IMR-90 (cell line): ENCODE data around the gene GALNT5. TPM values are rescaled to one million over a fixed set of nuclear protein-coding genes. Genes with fewer than 3 reads are reported as not detected.
A peak's percentile ranks its signal among the peaks of the same experiment; 100 is the strongest.

ENCODE experiments used
- ATAC-seq: fragments of 200-7000 bp; cut with Tn5 transposase; 2 replicates; pipeline ENCODE4 v1.9.1; 2020; ENCODE audit warnings: low read depth, mild to moderate bottlenecking, moderate library complexity
- BruUV-seq: library from RNA; stranded (reverse); fragments of 400-500 nt; replicated peaks from 2 replicates; lab custom pipeline; 2021; lab: Mats Ljungman, UMichigan
- CTCF ChIA-PET: fragments of 300-600 bp; formaldehyde crosslinking; extraction: SDS; loops from one replicate; lab custom pipeline; 2021; ENCODE audit warnings: antibody characterized with exemption; lab: Yijun Ruan, JAX
- POLR2A ChIA-PET: fragments of 300-600 bp; sonication (Branson Sonifier 250); formaldehyde crosslinking; loops from one replicate; lab custom pipeline; 2022; ENCODE audit warnings: antibody characterized with exemption; ENCODE audit not compliant: unreplicated experiment; lab: Charles Lee
- DNase-seq: peaks from one replicate; pipeline ENCODE4 v3.0.0; 2013
- H2AFZ ChIP-seq: replicated peaks from 2 replicates; pipeline ENCODE3; 2013; ENCODE audit warnings: low read length, mild to moderate bottlenecking; ENCODE audit not compliant: poor library complexity
- H2AK5ac ChIP-seq: 2 replicates; pipeline ENCODE4 v1.6.1; 2013; ENCODE audit warnings: low read depth, low read length, inconsistent platforms
- H2AK9ac ChIP-seq: replicated peaks from 2 replicates; pipeline ENCODE3; 2013; ENCODE audit warnings: mild to moderate bottlenecking, low read depth, low read length, moderate library complexity; ENCODE audit not compliant: poor library complexity
- H2BK120ac ChIP-seq: 2 replicates; pipeline ENCODE4 v1.6.1; 2013; ENCODE audit warnings: low read depth, low read length, inconsistent platforms
- H2BK15ac ChIP-seq: 3 replicates; pipeline ENCODE4 v1.6.1; 2013; ENCODE audit warnings: low read depth, low read length, inconsistent platforms
- H2BK20ac ChIP-seq: 2 replicates; pipeline ENCODE4 v1.6.1; 2013; ENCODE audit warnings: low read depth, mild to moderate bottlenecking, inconsistent platforms, low read length, moderate library complexity
- H2BK5ac ChIP-seq: 2 replicates; pipeline ENCODE4 v1.6.1; 2013; ENCODE audit warnings: mild to moderate bottlenecking, low read depth, low read length, inconsistent platforms; ENCODE audit not compliant: poor library complexity, severe bottlenecking
- H3K14ac ChIP-seq: replicated peaks from 2 replicates; pipeline ENCODE4 v1.6.1; 2013; ENCODE audit warnings: low read depth, low read length, inconsistent platforms
- H3K18ac ChIP-seq: 2 replicates; pipeline ENCODE4 v1.6.1; 2013; ENCODE audit warnings: low read depth, low read length, control low read depth
- H3K23ac ChIP-seq: 2 replicates; pipeline ENCODE4 v1.6.1; 2013; ENCODE audit warnings: low read depth, low read length, inconsistent platforms
- H3K27ac ChIP-seq: 2 replicates; pipeline ENCODE4 v1.5.1; 2013; ENCODE audit warnings: mild to moderate bottlenecking, control low read depth, low read length; ENCODE audit not compliant: insufficient read depth
- H3K27me3 ChIP-seq: 2 replicates; pipeline ENCODE4 v1.6.1; 2013; ENCODE audit warnings: low read length; ENCODE audit not compliant: control insufficient read depth, insufficient read depth
- H3K36me3 ChIP-seq: 2 replicates; pipeline ENCODE4 v1.6.1; 2013; ENCODE audit warnings: low read length, mixed read lengths; ENCODE audit not compliant: control insufficient read depth, insufficient read depth
- H3K4ac ChIP-seq: 2 replicates; pipeline ENCODE4 v1.6.1; 2013; ENCODE audit warnings: low read depth, low read length, inconsistent platforms
- H3K4me1 ChIP-seq: 2 replicates; pipeline ENCODE4 v1.6.1; 2013; ENCODE audit warnings: low read length, mixed read lengths; ENCODE audit not compliant: control insufficient read depth, insufficient read depth
- H3K4me2 ChIP-seq: 2 replicates; pipeline ENCODE4 v1.6.1; 2013; ENCODE audit warnings: low read depth, mild to moderate bottlenecking, control low read depth, low read length, moderate library complexity
- H3K4me3 ChIP-seq: 2 replicates; pipeline ENCODE4 v1.5.1; 2013; ENCODE audit warnings: low read depth, mild to moderate bottlenecking, control low read depth, low read length, moderate library complexity; ENCODE audit not compliant: insufficient read depth
- H3K56ac ChIP-seq: 2 replicates; pipeline ENCODE4 v1.6.1; 2013; ENCODE audit warnings: low read length, inconsistent platforms; ENCODE audit not compliant: insufficient read depth; ENCODE audit errors: extremely low read depth
- H3K79me1 ChIP-seq, 2 experiments: 2 replicates each; pipeline ENCODE4 v1.6.1; 2013; ENCODE audit warnings: low read length in 2 of 2, inconsistent platforms in 1 of 2, low read depth in 1 of 2
- H3K9ac ChIP-seq: 2 replicates; pipeline ENCODE4 v1.6.1; 2013; ENCODE audit warnings: low read depth, low read length, control low read depth
- H3K9me1 ChIP-seq: 2 replicates; pipeline ENCODE4 v1.6.1; 2013; ENCODE audit warnings: low read length, inconsistent platforms; ENCODE audit not compliant: insufficient read depth
- H3K9me3 ChIP-seq: 2 replicates; pipeline ENCODE4 v1.6.1; 2013; ENCODE audit warnings: low read length; ENCODE audit not compliant: control insufficient read depth, insufficient read depth
- H4K20me1 ChIP-seq: 2 replicates; pipeline ENCODE4 v1.6.1; 2013; ENCODE audit warnings: low read length, inconsistent platforms; ENCODE audit not compliant: insufficient read depth
- H4K5ac ChIP-seq: 2 replicates; pipeline ENCODE4 v1.6.1; 2013; ENCODE audit warnings: mild to moderate bottlenecking, low read depth, low read length, control low read depth
- H4K8ac ChIP-seq, 2 experiments: 2 replicates each; pipeline ENCODE4 v1.6.1; 2013; ENCODE audit warnings: low read depth in 2 of 2, low read length in 2 of 2, control low read depth in 1 of 2, inconsistent platforms in 1 of 2
- H4K91ac ChIP-seq: 2 replicates; pipeline ENCODE4 v1.6.1; 2013; ENCODE audit warnings: low read depth, low read length, inconsistent platforms; ENCODE audit not compliant: insufficient read depth
- CEBPB ChIP-seq: IDR thresholded peaks from 2 replicates; pipeline ENCODE4 v1.6.1; 2012; ENCODE audit warnings: low read depth, low read length, improper control_type of control experiment
- FOS ChIP-seq: fragments of 150-350 bp; IDR thresholded peaks from 2 replicates; pipeline ENCODE4 v1.6.1; 2016; ENCODE audit warnings: low read depth, low read length
- NFE2L2 ChIP-seq: fragments of 150-350 bp; IDR thresholded peaks from 2 replicates; pipeline ENCODE4 v1.6.1; 2016; ENCODE audit warnings: low read depth, mild to moderate bottlenecking, low read length
- RFX5 ChIP-seq: IDR thresholded peaks from 2 replicates; pipeline ENCODE4 v1.8.0; 2012; ENCODE audit warnings: low read depth, mild to moderate bottlenecking, low read length, moderate library complexity
- WGBS, 2 experiments: methylation state at CpG; one replicate each; pipeline versions ENCODE4 v1.1.5 to v1.1.7; 2013; ENCODE audit warnings: missing lambda C conversion rate in 2 of 2; ENCODE audit not compliant: insufficient read length in 1 of 2; ENCODE audit errors: extremely low coverage in 2 of 2; 5-methylcytosine and 5-hydroxymethylcytosine counted together
- dilution Hi-C: fragments of 300-500 bp; cut with HindIII; formaldehyde crosslinking; loops from one replicate; pipeline ENCODE4 v1.14.3; 2018; ENCODE audit warnings: low sequenced_read_pairs; ENCODE audit not compliant: unreplicated experiment
- in situ Hi-C: fragments of 300-500 bp; cut with MboI; formaldehyde crosslinking; loops from 3 replicates; pipeline ENCODE4 v1.14.3; 2019; ENCODE audit warnings: low sequenced_read_pairs, inconsistent platforms, mixed read lengths
- intact Hi-C: fragments of 100-400 bp; cut with micrococcal nuclease; formaldehyde crosslinking; loops from 2 replicates; pipeline ENCODE4 v1.10.0; 2022
- polyA plus RNA-seq, 3 experiments: library from polyadenylated mRNA; depleted of rRNA; stranded (reverse); fragments of >200 nt; gene quantifications; 2 replicates each; pipeline ENCODE4 v1.2.3, GENCODE V29; 2012; ENCODE audit warnings: low replicate concordance in 1 of 3
- total RNA-seq: library from RNA; depleted of rRNA; stranded (reverse); fragments of >200 nt; gene quantifications from 2 replicates; pipeline ENCODE4 v1.2.3, GENCODE V29; 2012

The GALNT5 gene
- total and polyA plus RNA-seq, 2 of the 4 experiments (the other 2 are of a cell fraction): 36.3 to 63.3 TPM

GRCh38 chr2:157304811-157305722 is 47.6 kb downstream of the GALNT5 start (continued):
- no peak for TF ChIP-seq FOS
- TF ChIP-seq RFX5: no peak

- ATAC-seq: no peak
- intact Hi-C loops (no loop called here), dilution Hi-C loops (no loop called here), in situ Hi-C loops (no loop called here)
- Histone ChIP-seq H3K56ac (no peak overlapping the region), H4K5ac (no peak overlapping the region), H2BK5ac (no peak overlapping the region), H4K20me1 (no peaks in the 10 kb centered on the region), H3K4me3 (no peak overlapping the region), H3K79me1 (no peaks in the 10 kb centered on the region), H2BK20ac (no peak overlapping the region), H3K23ac (no peak overlapping the region), H3K9ac (no peak overlapping the region), H2AFZ (no peak overlapping the region), H2BK15ac (no peak overlapping the region), H2AK5ac (0 out of 2 replicates have a peak overlapping the region, but pooled peaks have one; percentile 23), H3K14ac (no peak overlapping the region), H2AK9ac (no peak overlapping the region), H3K4me1 (peaks cover 2% of the 10 kb centered on the region; the same call in 1 of the 2 replicates), H3K9me1 (peaks cover 3% of the 10 kb centered on the region; the same call in 1 of the 2 replicates), H3K4ac (no peak overlapping the region), H2BK120ac (no peak overlapping the region), H4K91ac (no peak overlapping the region), H3K36me3 (peaks cover 9% of the 10 kb centered on the region), H3K27ac (no peak overlapping the region), H4K8ac (no peak overlapping the region; a peak in 1 of 4 replicates), H3K4me2 (no peak overlapping the region), H3K9me3 (no peaks in the 10 kb centered on the region), H3K18ac (no peak overlapping the region), H3K27me3 (no peaks in the 10 kb centered on the region)
- POLR2A ChIA-PET: no interaction called here
- peak; percentile 5 for DNase-seq
- peak; percentile 50; the same call in 1 of the 2 replicates for TF ChIP-seq CEBPB
- no peak for TF ChIP-seq NFE2L2
- no TSS peak for BruUV-seq
- no CpG with 5 or more reads among the region's 4 CpGs for WGBS, 2 experiments
- CTCF ChIA-PET: interaction anchor here (0.9 to 1.1 kb wide), 3 partner anchors 13 to 705 kb away, joined by 3 to 6 read pairs (median 3); no protein-coding TSS in a partner anchor
Observed at GRCh38 chr2:157305723-157306110, 48.2 kb downstream of the GALNT5 start.
